Endothelial cell of umbilical vein (primary cell): Measurements from ENCODE around the gene ZNF679.

Experiments
- EZH2 ChIP-seq: IDR thresholded peaks from 2 replicates; pipeline ENCODE4 v1.6.1; 2012; ENCODE audit warnings: borderline replicate concordance, low read depth, mild to moderate bottlenecking, moderate library complexity, low read length, inconsistent platforms; ENCODE audit not compliant: severe bottlenecking
- GATA2 ChIP-seq: IDR thresholded peaks from 2 replicates; pipeline ENCODE4 v1.7.0; 2011; ENCODE audit warnings: low read depth, mild to moderate bottlenecking, moderate library complexity, mixed read lengths, low read length; ENCODE audit not compliant: insufficient read length, insufficient read depth
- JUN ChIP-seq: IDR thresholded peaks from 2 replicates; pipeline ENCODE4 v1.6.1; 2011; ENCODE audit warnings: borderline replicate concordance, low read depth; ENCODE audit not compliant: insufficient read length, insufficient read depth
- MYC ChIP-seq: IDR thresholded peaks from one replicate; pipeline ENCODE4 v1.6.1; 2011; ENCODE audit warnings: mild to moderate bottlenecking, low read depth, low read length
- POLR2A ChIP-seq: IDR thresholded peaks from 2 replicates; pipeline ENCODE4 v1.6.1; 2012; ENCODE audit warnings: low read depth, mild to moderate bottlenecking, control low read depth, low read length
- POLR2AphosphoS5 ChIP-seq: IDR thresholded peaks from 2 replicates; pipeline ENCODE4 v1.6.1; 2012; ENCODE audit warnings: low read depth, mild to moderate bottlenecking, control low read depth, low read length, moderate library complexity; ENCODE audit not compliant: insufficient read depth
- TF ChIP-seq, protein P1 (sequence below), 2 donors: IDR thresholded peaks; 1 replicate in 1 of 2; 2 replicates in 1 of 2; pipeline ENCODE4 v1.5.1; 2011; ENCODE audit warnings: low read length in 2 of 2, mild to moderate bottlenecking in 2 of 2, moderate library complexity in 2 of 2, control low read depth in 1 of 2, inconsistent platforms in 1 of 2, low read depth in 1 of 2; ENCODE audit not compliant: insufficient read depth in 1 of 2; ENCODE audit errors: extremely low read depth in 1 of 2

DNA sequence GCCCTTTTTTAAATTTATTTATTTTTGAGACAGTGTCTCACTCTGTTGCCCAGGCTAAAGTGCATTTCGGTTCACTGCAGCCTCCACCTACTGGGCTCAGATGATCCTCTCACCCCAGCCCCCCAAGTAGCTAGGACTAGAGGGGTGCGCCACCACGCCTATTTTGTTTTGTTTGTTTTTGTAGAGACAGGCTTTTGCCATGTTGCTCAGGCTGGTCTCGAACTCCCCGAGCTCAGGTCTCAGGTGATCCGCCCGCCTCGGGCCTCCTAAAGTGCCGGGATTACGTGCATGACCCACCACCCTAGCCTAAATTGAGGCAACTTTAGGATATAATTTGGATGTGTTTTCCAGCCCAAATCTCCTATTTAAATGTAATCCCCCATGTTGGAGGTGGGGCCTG lies 86.3 kb downstream of the ZNF679 start:
- TF ChIP-seq, protein P1, sequence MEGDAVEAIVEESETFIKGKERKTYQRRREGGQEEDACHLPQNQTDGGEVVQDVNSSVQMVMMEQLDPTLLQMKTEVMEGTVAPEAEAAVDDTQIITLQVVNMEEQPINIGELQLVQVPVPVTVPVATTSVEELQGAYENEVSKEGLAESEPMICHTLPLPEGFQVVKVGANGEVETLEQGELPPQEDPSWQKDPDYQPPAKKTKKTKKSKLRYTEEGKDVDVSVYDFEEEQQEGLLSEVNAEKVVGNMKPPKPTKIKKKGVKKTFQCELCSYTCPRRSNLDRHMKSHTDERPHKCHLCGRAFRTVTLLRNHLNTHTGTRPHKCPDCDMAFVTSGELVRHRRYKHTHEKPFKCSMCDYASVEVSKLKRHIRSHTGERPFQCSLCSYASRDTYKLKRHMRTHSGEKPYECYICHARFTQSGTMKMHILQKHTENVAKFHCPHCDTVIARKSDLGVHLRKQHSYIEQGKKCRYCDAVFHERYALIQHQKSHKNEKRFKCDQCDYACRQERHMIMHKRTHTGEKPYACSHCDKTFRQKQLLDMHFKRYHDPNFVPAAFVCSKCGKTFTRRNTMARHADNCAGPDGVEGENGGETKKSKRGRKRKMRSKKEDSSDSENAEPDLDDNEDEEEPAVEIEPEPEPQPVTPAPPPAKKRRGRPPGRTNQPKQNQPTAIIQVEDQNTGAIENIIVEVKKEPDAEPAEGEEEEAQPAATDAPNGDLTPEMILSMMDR (IDR thresholded peaks at IDR 0.05; ENCODE audit: extremely low read depth in 1 of 2, insufficient read depth in 1 of 2, low read depth in 1 of 2, low read length in 2 of 2) = no peak
- TF ChIP-seq MYC (no peak), EZH2 (no peak), JUN (no peak), POLR2A (no peak), GATA2 (no peak), POLR2AphosphoS5 (no peak)
